ENCODE results near the gene B3GALT5. TPM values are rescaled to one million over a fixed set of nuclear protein-coding genes. Genes with fewer than 3 reads are reported as not detected.

The B3GALT5 gene
- total RNA-seq: 7.5 and 24.1 TPM in 2 replicates

GRCh38 chr21:39612233-39613040, at the start of gene B3GALT5:
Gene B3GALT5 (plus strand): TSS chr21:39612940. CDS start chr21:39660560, 47,620 bp downstream.

Other genes starting within 250 kb of the B3GALT5 start
- 0.16 and 3.8 TPM in 2 replicates for gene LCA5L, start 167.2 kb upstream of the B3GALT5 start, total RNA-seq
- gene SH3BGR, start 161.0 kb upstream of the B3GALT5 start, total RNA-seq: 0.65 and 2.7 TPM in 2 replicates
- 0.33 and 0.89 TPM in 2 replicates for gene IGSF5, start 132.2 kb downstream of the B3GALT5 start, total RNA-seq

Measured in mesangial cell (primary cell).